ENCODE measurements around the gene ITPK1. TPM values are rescaled to one million over a fixed set of nuclear protein-coding genes. Genes with fewer than 3 reads are reported as not detected.

ITPK1 gene
- total and polyA plus RNA-seq, 10 of the 15 experiments (the other 5 are each of a cell fraction or from before 2014, with no cell fraction given) = 1.3 to 73.2 (median 27.0) TPM

- RAD21 ChIA-PET (ENCODE audit: unreplicated experiment) = interaction anchor here (2.1 kb wide), 1 partner anchor 31 kb away, joined by 11 read pairs; no protein-coding TSS in a partner anchor
- in situ Hi-C loops (cut with MboI) (no loop called here), intact Hi-C loops (cut with micrococcal nuclease; ENCODE audit: unreplicated experiment) (no loop called here)
- DNase-seq (ENCODE audit: low read depth, low spot score) (no peak), FAIRE-seq (no peak), ATAC-seq (no peak; the same call in 2 of the 3 replicates)
- H2AFZ ChIP-seq (ENCODE audit: control insufficient read depth, low read depth, low read length) = no peak overlapping the region
- no peaks in the 10 kb centered on the region for H4K20me1 ChIP-seq (ENCODE audit: control insufficient read depth, insufficient read depth)
- H3K27me3 ChIP-seq (replicated peaks in 1 of 2; ENCODE audit: control insufficient read depth in 2 of 2, insufficient read depth in 2 of 2, low read length in 1 of 2) = no peaks in the 10 kb centered on the region
- H3K9me3 ChIP-seq (replicated peaks; ENCODE audit: control insufficient read depth, insufficient read depth, low read length) = no peaks in the 10 kb centered on the region
- no peak overlapping the region for H3K4me2 ChIP-seq (ENCODE audit: control insufficient read depth, insufficient read depth)
- POLR2A ChIA-PET = no interaction called here
- H3K9ac ChIP-seq (ENCODE audit: control insufficient read depth, insufficient read depth, low read length) = no peak overlapping the region
- SMC1A ChIA-PET (ENCODE audit: uncharacterized antibody, unreplicated experiment) = interaction anchor here (0.8 to 1.8 kb wide), 2 partner anchors 11 to 30 kb away, joined by 3 to 8 read pairs; no protein-coding TSS in a partner anchor
- 90% methylated on average over 12 of the region's 12 CpGs for WGBS (ENCODE audit: insufficient coverage, insufficient replicate concordance, low lambda C conversion rate, missing lambda C conversion rate)
- H3K36me3 ChIP-seq (ENCODE audit: control insufficient read depth in 2 of 2, insufficient read depth in 2 of 2, low read length in 1 of 2) = peaks cover 0 to 5% of the 10 kb centered on the region in 2 experiments; a peak in 3 of 4 replicates
- H3K27ac ChIP-seq (ENCODE audit: control insufficient read depth, insufficient read depth) = no peak overlapping the region
- no peak overlapping the region for H3K4me3 ChIP-seq
- H3K4me1 ChIP-seq (ENCODE audit: control insufficient read depth, insufficient read depth, low read length) = peaks cover 43% of the 10 kb centered on the region
- peaks cover 24% of the 10 kb centered on the region for H3K79me2 ChIP-seq (ENCODE audit: control insufficient read depth, insufficient read depth, low read length)
- CTCF ChIA-PET = interaction anchor here (2.1 to 2.9 kb wide), 2 partner anchors 10 to 30 kb away, joined by 8 to 16 read pairs; no protein-coding TSS in a partner anchor
- TF ChIP-seq, protein P1, sequence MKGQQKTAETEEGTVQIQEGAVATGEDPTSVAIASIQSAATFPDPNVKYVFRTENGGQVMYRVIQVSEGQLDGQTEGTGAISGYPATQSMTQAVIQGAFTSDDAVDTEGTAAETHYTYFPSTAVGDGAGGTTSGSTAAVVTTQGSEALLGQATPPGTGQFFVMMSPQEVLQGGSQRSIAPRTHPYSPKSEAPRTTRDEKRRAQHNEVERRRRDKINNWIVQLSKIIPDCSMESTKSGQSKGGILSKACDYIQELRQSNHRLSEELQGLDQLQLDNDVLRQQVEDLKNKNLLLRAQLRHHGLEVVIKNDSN (IDR thresholded peaks at IDR 0.05; ENCODE audit: borderline replicate concordance, extremely low read length, insufficient read depth, low read depth, low read length) = peak; percentile 26
- TF ChIP-seq SP1 (IDR thresholded peaks at IDR 0.05; ENCODE audit: low read depth, low read length) = no peak
- BruUV-seq (replicated peaks) = no TSS peak
These were observed 33.1 kb downstream of the ITPK1 start for GRCh38 chr14:93082576-93083001.

GRCh38 chr14:93081876-93082570 is 33.7 kb downstream of the ITPK1 start:
- RAD21 ChIA-PET (ENCODE audit: unreplicated experiment) = interaction anchor here (0.6 to 2.1 kb wide), 4 partner anchors 14 to 455 kb away, joined by 3 to 11 read pairs (median 4); no protein-coding TSS in a partner anchor
- H3K36me3 ChIP-seq (ENCODE audit: control insufficient read depth in 2 of 2, insufficient read depth in 2 of 2, low read length in 1 of 2) = peaks cover 0 to 5% of the 10 kb centered on the region in 2 experiments; a peak in 3 of 4 replicates
- no peak overlapping the region for H2AFZ ChIP-seq (ENCODE audit: control insufficient read depth, low read depth, low read length)
- H3K9ac ChIP-seq (ENCODE audit: control insufficient read depth, insufficient read depth, low read length) = 0 out of 2 replicates have a peak overlapping the region, but pooled peaks have one; percentile 35
- H4K20me1 ChIP-seq (ENCODE audit: control insufficient read depth, insufficient read depth) = no peaks in the 10 kb centered on the region
- BruUV-seq (replicated peaks) = no TSS peak
- peaks cover 19% of the 10 kb centered on the region for H3K79me2 ChIP-seq (ENCODE audit: control insufficient read depth, insufficient read depth, low read length)
- FAIRE-seq (peak; percentile 69), DNase-seq (ENCODE audit: low read depth, low spot score) (no peak), ATAC-seq (peak; percentile 74)
- POLR2A ChIA-PET = no interaction called here
- intact Hi-C loops (cut with micrococcal nuclease; ENCODE audit: unreplicated experiment) (no loop called here), in situ Hi-C loops (cut with MboI) (no loop called here)
- WGBS (ENCODE audit: insufficient coverage, insufficient replicate concordance, low lambda C conversion rate, missing lambda C conversion rate) = 37% methylated on average over 14 of the region's 14 CpGs
- H3K27me3 ChIP-seq (replicated peaks in 1 of 2; ENCODE audit: control insufficient read depth in 2 of 2, insufficient read depth in 2 of 2, low read length in 1 of 2) = no peaks in the 10 kb centered on the region
- H3K4me1 ChIP-seq (ENCODE audit: control insufficient read depth, insufficient read depth, low read length) = peaks cover 37% of the 10 kb centered on the region
- peak overlapping the region; percentile 6; the same call in 1 of the 2 replicates for H3K4me3 ChIP-seq
- H3K27ac ChIP-seq (ENCODE audit: control insufficient read depth, insufficient read depth) = peak overlapping the region; percentile 26
- CTCF ChIA-PET = interaction anchor here (1.2 to 2.9 kb wide), 4 partner anchors 9 to 31 kb away, joined by 3 to 16 read pairs (median 6); no protein-coding TSS in a partner anchor
- H3K4me2 ChIP-seq (ENCODE audit: control insufficient read depth, insufficient read depth) = peak overlapping the region; percentile 21; the same call in 1 of the 2 replicates
- SMC1A ChIA-PET (ENCODE audit: uncharacterized antibody, unreplicated experiment) = interaction anchor here (0.8 to 1.8 kb wide), 6 partner anchors 10 to 102 kb away, joined by 3 to 8 read pairs (median 3); partner anchors contain the start of gene MOAP1
- H3K9me3 ChIP-seq (replicated peaks; ENCODE audit: control insufficient read depth, insufficient read depth, low read length) = no peaks in the 10 kb centered on the region
- TF ChIP-seq GABPA (IDR thresholded peaks at IDR 0.05; ENCODE audit: low read depth) (no peak), SMARCA5 (IDR thresholded peaks at IDR 0.05) (peak; percentile 94), MTA2 (IDR thresholded peaks at IDR 0.05; ENCODE audit: low read depth) (peak; percentile 47; the same call in 1 of the 2 replicates), POLR2AphosphoS5 (IDR thresholded peaks at IDR 0.05; ENCODE audit: low read length) (0 out of 2 replicates have a peak, but pooled peaks have one; percentile 38), DPF2 (IDR thresholded peaks at IDR 0.05) (peak; percentile 68), ATF7 (IDR thresholded peaks at IDR 0.05; ENCODE audit: low read depth) (peak; percentile 42; the same call in 1 of the 2 replicates), GATAD2B (conservative IDR thresholded peaks at IDR 0.05; ENCODE audit: low read depth) (peak; percentile 33; the same call in 1 of the 2 replicates), STAT1 (conservative IDR thresholded peaks at IDR 0.05) (no peak), RAD21 (IDR thresholded peaks at IDR 0.05; ENCODE audit: insufficient read depth, low read depth, low read length) (no peak), TCF3 (IDR thresholded peaks at IDR 0.05; ENCODE audit: borderline replicate concordance, insufficient read depth, low read depth, low read length) (no peak), SP1 (IDR thresholded peaks at IDR 0.05; ENCODE audit: low read depth, low read length) (no peak), ZNF217 (IDR thresholded peaks at IDR 0.05) (peak; percentile 98), NBN (IDR thresholded peaks at IDR 0.05) (no peak), BCL11A (IDR thresholded peaks at IDR 0.05; ENCODE audit: low read depth, low read length) (peak; percentile 32; the same call in 1 of the 2 replicates), MTA3 (IDR thresholded peaks at IDR 0.05; ENCODE audit: borderline replicate concordance, low read length) (0 out of 2 replicates have a peak, but pooled peaks have one; percentile 26), KDM1A (IDR thresholded peaks at IDR 0.05; ENCODE audit: borderline replicate concordance) (no peak)

Measured in GM12878 (cell line).